HG02884 (cell line): ENCODE data around the gene YIPF7.

ENCODE experiments used
- ATAC-seq: cut with Tn5 transposase; IDR thresholded peaks from one replicate; pipeline ENCODE4 v1.9.1; 2021; ENCODE audit warnings: mild to moderate bottlenecking, moderate library complexity; ENCODE audit not compliant: unreplicated experiment

YIPF7 gene

GRCh38 chr4:44651425-44651824, at the start of gene YIPF7:
Gene YIPF7 (minus strand): TSS chr4:44651625. CDS start chr4:44650100, 1,525 bp downstream.
- no peak for ATAC-seq

- ATAC-seq, result no peak
These were observed 49.6 kb upstream of the YIPF7 start for GRCh38 chr4:44701037-44701436.

GRCh38 chr4:44700427-44700826, 49.0 kb upstream of the YIPF7 start:
- no peak for ATAC-seq

- no peak for ATAC-seq
These were observed 33.2 kb upstream of the YIPF7 start for GRCh38 chr4:44684648-44685047.

- no peak for ATAC-seq
These were observed 27.6 kb upstream of the YIPF7 start for GRCh38 chr4:44679060-44679459.

GRCh38 chr4:44678094-44679041, 26.9 kb upstream of the YIPF7 start, which contains the start of gene GUF1:
Gene GUF1 (plus strand): TSS chr4:44678420. CDS start chr4:44678623, 203 bp downstream.
- peak; percentile 92 for ATAC-seq

- ATAC-seq, result no peak
These were observed 23.9 kb upstream of the YIPF7 start for GRCh38 chr4:44675366-44675765.

GRCh38 chr4:44674471-44674870, 23.0 kb upstream of the YIPF7 start:
- no peak for ATAC-seq

- no peak for ATAC-seq
These were observed 20.2 kb upstream of the YIPF7 start for GRCh38 chr4:44671636-44672035.

- ATAC-seq, result no peak
These were observed 19.2 kb upstream of the YIPF7 start for GRCh38 chr4:44670506-44671199.

- ATAC-seq, result no peak
These were observed 17.1 kb upstream of the YIPF7 start for GRCh38 chr4:44668526-44668925.

GRCh38 chr4:44663539-44664263, 12.3 kb upstream of the YIPF7 start:
- no peak for ATAC-seq

- ATAC-seq, result peak; percentile 64
These were observed 11.2 kb upstream of the YIPF7 start for GRCh38 chr4:44662623-44663005.

- no peak for ATAC-seq
These were observed 10.7 kb upstream of the YIPF7 start for GRCh38 chr4:44661940-44662622.

- no peak for ATAC-seq
These were observed 9.0 kb upstream of the YIPF7 start for GRCh38 chr4:44660396-44660795.

- ATAC-seq, result no peak
These were observed 577 bp upstream of the YIPF7 start for GRCh38 chr4:44652002-44652401.

- ATAC-seq, result no peak
These were observed 5.3 kb downstream of the YIPF7 start for GRCh38 chr4:44646151-44646550.

GRCh38 chr4:44638091-44638490, 13.3 kb downstream of the YIPF7 start:
- ATAC-seq, result no peak

GRCh38 chr4:44632733-44633132, 18.7 kb downstream of the YIPF7 start:
- ATAC-seq, result no peak

GRCh38 chr4:44632089-44632488, 19.3 kb downstream of the YIPF7 start:
- no peak for ATAC-seq
